ENCODE data around the gene DFFA.
A peak's percentile ranks its signal among the peaks of the same experiment; 100 is the strongest.
"Not testable (repeated sequence)": the region's sequence is repeated elsewhere in the genome, so short reads cannot be mapped to it uniquely, and the experiment has no call there.

Gene DFFA

GRCh38 chr1:10506046-10506676 is 33.8 kb upstream of the DFFA start:
- not testable (repeated sequence) for DNase-seq (ENCODE audit: low spot score)

- DNase-seq (ENCODE audit: low spot score), result no peak
Measured at GRCh38 chr1:10504249-10504648, 31.9 kb upstream of the DFFA start.

GRCh38 chr1:10502206-10502605 is 29.9 kb upstream of the DFFA start:
- no peak for DNase-seq (ENCODE audit: low spot score)

- no peak for DNase-seq (ENCODE audit: low spot score)
Measured at GRCh38 chr1:10498231-10498630, 25.9 kb upstream of the DFFA start.

GRCh38 chr1:10497109-10497508 is 24.8 kb upstream of the DFFA start:
- no peak for DNase-seq (ENCODE audit: low spot score)

GRCh38 chr1:10495952-10496351 is 23.6 kb upstream of the DFFA start:
- DNase-seq (ENCODE audit: low spot score), result no peak

GRCh38 chr1:10495475-10495817 is 23.1 kb upstream of the DFFA start:
- DNase-seq (ENCODE audit: low spot score), result no peak

- DNase-seq (ENCODE audit: low spot score), result peak; percentile 74
Measured at GRCh38 chr1:10494754-10495474, 22.6 kb upstream of the DFFA start.

GRCh38 chr1:10494418-10494753 is 22.1 kb upstream of the DFFA start:
- DNase-seq (ENCODE audit: low spot score), result no peak

GRCh38 chr1:10490286-10490970 is 18.1 kb upstream of the DFFA start:
- no peak for DNase-seq (ENCODE audit: low spot score)

- DNase-seq (ENCODE audit: low spot score), result no peak
Measured at GRCh38 chr1:10489291-10490055, 17.1 kb upstream of the DFFA start.

- no peak for DNase-seq (ENCODE audit: low spot score)
Measured at GRCh38 chr1:10484521-10484920, 12.2 kb upstream of the DFFA start.

- no peak for DNase-seq (ENCODE audit: low spot score)
Measured at GRCh38 chr1:10480614-10481013, 8.3 kb upstream of the DFFA start.

GRCh38 chr1:10479296-10479695 is 7.0 kb upstream of the DFFA start:
- DNase-seq (ENCODE audit: low spot score), result no peak

- DNase-seq (ENCODE audit: low spot score), result no peak
Measured at GRCh38 chr1:10475510-10475909, 3.2 kb upstream of the DFFA start.

- DNase-seq (ENCODE audit: low spot score), result peak; percentile 89
Measured at GRCh38 chr1:10474613-10475507, 2.5 kb upstream of the DFFA start, which contains the start of gene PEX14. Gene PEX14, plus strand, starts transcription at chr1:10474950. Its CDS starts 17 bp downstream, at chr1:10474967.

- DNase-seq (ENCODE audit: low spot score), result not testable (repeated sequence)
Measured at GRCh38 chr1:10474309-10474612, 1.9 kb upstream of the DFFA start.

GRCh38 chr1:10473145-10473765 is 926 bp upstream of the DFFA start:
- no peak for DNase-seq (ENCODE audit: low spot score)

- no peak for DNase-seq (ENCODE audit: low spot score)
Measured at GRCh38 chr1:10471411-10472219, 714 bp downstream of the DFFA start.

- DNase-seq (ENCODE audit: low spot score), result no peak
Measured at GRCh38 chr1:10470043-10470442, 2.3 kb downstream of the DFFA start.

Measured in cerebellar cortex (tissue), 1 donor.